HEK293T (cell line): ENCODE results near the gene MSLN.

Experiments
- CTCF ChIA-PET: fragments of 350-600 bp; formaldehyde crosslinking; extraction: SDS; loops from one replicate; lab custom pipeline; 2021; ENCODE audit warnings: antibody characterized with exemption, inconsistent platforms; lab: Yijun Ruan, JAX
- POLR2A ChIA-PET: fragments of 350-600 bp; formaldehyde crosslinking; extraction: SDS; loops from one replicate; lab custom pipeline; 2020; ENCODE audit warnings: antibody characterized with exemption, inconsistent platforms; lab: Yijun Ruan, JAX
- DNase-seq: peaks from one replicate; pipeline ENCODE4 v3.0.0; 2012; ENCODE audit warnings: mixed read lengths; ENCODE audit errors: extremely low spot score
- ARNT ChIP-seq: fragments of 450-650 bp; IDR thresholded peaks from 2 replicates; pipeline ENCODE4 v1.6.1; 2017; ENCODE audit warnings: mild to moderate bottlenecking
- BHLHE40 ChIP-seq: fragments of 450-650 bp; IDR thresholded peaks from 2 replicates; pipeline ENCODE4 v1.6.1; 2016; ENCODE audit warnings: mild to moderate bottlenecking, moderate library complexity, borderline replicate concordance
- CTBP1 ChIP-seq: fragments of 450-650 bp; IDR thresholded peaks from 2 replicates; pipeline ENCODE4 v1.6.1; 2016; ENCODE audit warnings: borderline replicate concordance
- ELF4 ChIP-seq: fragments of 450-650 bp; IDR thresholded peaks from 2 replicates; pipeline ENCODE4 v1.6.1; 2017; ENCODE audit warnings: antibody characterized with exemption
- FOXA1 ChIP-seq: fragments of 450-650 bp; IDR thresholded peaks from 2 replicates; pipeline ENCODE4 v1.6.1; 2016; ENCODE audit warnings: mild to moderate bottlenecking
- FOXK2 ChIP-seq: fragments of 450-650 bp; IDR thresholded peaks from 2 replicates; pipeline ENCODE4 v1.6.1; 2016; ENCODE audit warnings: mild to moderate bottlenecking
- FOXM1 ChIP-seq: fragments of 450-650 bp; IDR thresholded peaks from 2 replicates; pipeline ENCODE4 v1.6.1; 2017; ENCODE audit warnings: mild to moderate bottlenecking, borderline replicate concordance
- HDGF ChIP-seq: fragments of 450-650 bp; IDR thresholded peaks from 2 replicates; pipeline ENCODE4 v1.6.1; 2017; ENCODE audit warnings: antibody characterized with exemption, borderline replicate concordance
- L3MBTL2 ChIP-seq: fragments of 450-650 bp; conservative IDR thresholded peaks from 2 replicates; pipeline ENCODE4 v1.6.1; 2016; ENCODE audit warnings: mild to moderate bottlenecking
- LEF1 ChIP-seq: fragments of 450-650 bp; IDR thresholded peaks from 2 replicates; pipeline ENCODE4 v1.6.1; 2017; ENCODE audit warnings: mild to moderate bottlenecking, borderline replicate concordance
- NFRKB ChIP-seq: fragments of 450-650 bp; IDR thresholded peaks from 2 replicates; pipeline ENCODE4 v1.6.1; 2016; ENCODE audit warnings: mild to moderate bottlenecking, moderate library complexity
- PKNOX1 ChIP-seq: fragments of 450-650 bp; IDR thresholded peaks from 2 replicates; pipeline ENCODE4 v1.6.1; 2016
- SP1 ChIP-seq: fragments of 450-650 bp; IDR thresholded peaks from 2 replicates; pipeline ENCODE4 v1.6.1; 2017
- SUZ12 ChIP-seq: fragments of 450-650 bp; IDR thresholded peaks from 2 replicates; pipeline ENCODE4 v1.6.1; 2016; ENCODE audit warnings: mild to moderate bottlenecking
- TARDBP ChIP-seq: fragments of 450-650 bp; IDR thresholded peaks from 2 replicates; pipeline ENCODE4 v1.6.1; 2016
- ZNF384 ChIP-seq: fragments of 450-650 bp; IDR thresholded peaks from 2 replicates; pipeline ENCODE4 v1.6.1; 2016

Gene MSLN

GRCh38 chr16:797686-798085, 37.2 kb downstream of the MSLN start:
- CTCF ChIA-PET = no interaction called here
- TF ChIP-seq BHLHE40 = no peak
- no peak for TF ChIP-seq FOXM1
- TF ChIP-seq NFRKB = no peak
- TF ChIP-seq PKNOX1 = no peak
- TF ChIP-seq TARDBP = no peak
- no peak for TF ChIP-seq HDGF
- TF ChIP-seq CTBP1 = no peak
- TF ChIP-seq SUZ12 = no peak
- TF ChIP-seq ELF4 = no peak
- TF ChIP-seq FOXK2 = no peak
- TF ChIP-seq FOXA1 = no peak
- TF ChIP-seq ZNF384 = no peak
- TF ChIP-seq ARNT = no peak
- no peak for TF ChIP-seq SP1
- POLR2A ChIA-PET = no interaction called here
- DNase-seq = no peak

- CTCF ChIA-PET = no interaction called here
- no peak for DNase-seq
- POLR2A ChIA-PET = interaction anchor here (1.1 to 3.8 kb wide), 3 partner anchors 9 to 79 kb away, joined by 3 to 31 read pairs (median 5); partner anchors contain the start of genes CHTF18 and RPUSD1
- no peak for TF ChIP-seq HDGF
- TF ChIP-seq FOXA1 = no peak
- no peak for TF ChIP-seq TARDBP
- TF ChIP-seq ARNT = no peak
- no peak for TF ChIP-seq L3MBTL2
- TF ChIP-seq SUZ12 = no peak
- no peak for TF ChIP-seq FOXM1
- no peak for TF ChIP-seq CTBP1
- TF ChIP-seq LEF1 = no peak
- no peak for TF ChIP-seq NFRKB
- no peak for TF ChIP-seq BHLHE40
- TF ChIP-seq SP1 = no peak
- TF ChIP-seq ZNF384 = no peak
- TF ChIP-seq ELF4 = no peak
- no peak for TF ChIP-seq FOXK2
- no peak for TF ChIP-seq PKNOX1
These were observed 38.1 kb downstream of the MSLN start for GRCh38 chr16:798666-799065.

- POLR2A ChIA-PET = interaction anchor here (1.1 to 3.8 kb wide), 3 partner anchors 9 to 80 kb away, joined by 3 to 31 read pairs (median 5); partner anchors contain the start of genes CHTF18 and RPUSD1
- CTCF ChIA-PET = no interaction called here
- TF ChIP-seq FOXK2 (no peak), LEF1 (no peak), FOXM1 (no peak), ARNT (no peak), ZNF384 (no peak), PKNOX1 (no peak), SUZ12 (no peak), SP1 (no peak), HDGF (no peak), L3MBTL2 (no peak), ELF4 (no peak), CTBP1 (no peak), FOXA1 (no peak), NFRKB (no peak)
- no peak for DNase-seq
These were observed 38.8 kb downstream of the MSLN start for GRCh38 chr16:799111-799947.

GRCh38 chr16:799948-800833, 39.7 kb downstream of the MSLN start, which contains the start of gene GNG13:
Gene GNG13, minus strand, starts transcription at chr16:800734. Its CDS starts 1,657 bp downstream, at chr16:799077.
- no peak for TF ChIP-seq SUZ12
- no peak for TF ChIP-seq TARDBP
- no peak for TF ChIP-seq L3MBTL2
- no peak for TF ChIP-seq SP1
- no peak for TF ChIP-seq HDGF
- no peak for TF ChIP-seq ZNF384
- TF ChIP-seq ELF4 = no peak
- TF ChIP-seq PKNOX1 = no peak
- DNase-seq = no peak
- ChIA-PET CTCF (no interaction called here), POLR2A (interaction anchor here (3.8 kb wide), 1 partner anchor 12 kb away, joined by 31 read pairs; the partner anchor contains the start of genes CHTF18 and RPUSD1)
